T-cell (primary cell): Measurements from ENCODE around the gene TLR4. TPM values are rescaled to one million over a fixed set of nuclear protein-coding genes. Genes with fewer than 3 reads are reported as not detected.

ENCODE experiments used
- ATAC-seq, 4 experiments: fragments of 200-7000 bp in 3 of 4; fragments of 150-1000 bp in 1 of 4; cut with Tn5 transposase; replicated peaks in 1 of 4; 1 replicate in 3 of 4; 2 replicates in 1 of 4; pipeline ENCODE4 v1.10.0; 2021; ENCODE audit warnings: moderate library complexity in 3 of 4, mild to moderate bottlenecking in 2 of 4, moderate number of reproducible peaks in 1 of 4
- CTCF ChIA-PET, 2 donors: fragments of 300-600 bp; sonication (Branson Sonifier 250); formaldehyde crosslinking; loops; one replicate each; lab custom pipeline; 2022; ENCODE audit warnings: antibody characterized with exemption in 2 of 2; lab: Charles Lee
- POLR2A ChIA-PET, 2 donors: fragments of 300-600 bp; sonication (Branson Sonifier 250); formaldehyde crosslinking; loops; one replicate each; lab custom pipeline; 2022; ENCODE audit warnings: antibody characterized with exemption in 2 of 2; lab: Charles Lee
- DNase-seq, 35 experiments: peaks; one replicate each; pipeline versions ENCODE4 v3.0.0 to v3.0.0-alpha.2; 2013 to 2023
- H3K27ac ChIP-seq: one replicate; pipeline ENCODE4 v1.5.1; 2013; ENCODE audit warnings: low read length
- H3K27me3 ChIP-seq, 2 experiments: replicated peaks in 1 of 2; 1 replicate in 1 of 2; 2 replicates in 1 of 2; pipeline versions ENCODE4 v1.6.1 to v1.7.0; 2013; ENCODE audit warnings: low read length in 1 of 2, mixed read lengths in 1 of 2; ENCODE audit not compliant: control insufficient read depth in 2 of 2, insufficient read depth in 2 of 2; ENCODE audit errors: extremely low read depth in 1 of 2
- H3K36me3 ChIP-seq, 2 donors: 1 replicate in 1 of 2; 2 replicates in 1 of 2; pipeline versions ENCODE4 v1.6.1 to v1.7.0; 2013; ENCODE audit warnings: low read length in 1 of 2; ENCODE audit not compliant: control insufficient read depth in 2 of 2, insufficient read depth in 1 of 2; ENCODE audit errors: extremely low read depth in 1 of 2
- H3K4me1 ChIP-seq, 2 experiments: 1 replicate in 1 of 2; 2 replicates in 1 of 2; pipeline versions ENCODE4 v1.6.1 to v1.7.0; 2013; ENCODE audit warnings: low read length in 2 of 2, mixed read lengths in 1 of 2; ENCODE audit not compliant: insufficient read depth in 2 of 2, control insufficient read depth in 1 of 2; ENCODE audit errors: extremely low read depth in 1 of 2
- H3K4me3 ChIP-seq, 2 donors: 1 replicate in 1 of 2; 2 replicates in 1 of 2; pipeline versions ENCODE4 v1.5.1 to v1.7.0; 2013; ENCODE audit warnings: mild to moderate bottlenecking in 2 of 2, low read length in 1 of 2, moderate library complexity in 1 of 2; ENCODE audit not compliant: control insufficient read depth in 1 of 2; ENCODE audit errors: extremely low read depth in 1 of 2
- H3K9me3 ChIP-seq: 2 replicates; pipeline ENCODE4 v1.7.0; 2013
- H3K27ac Mint-ChIP-seq, 2 donors: one replicate each; pipeline ENCODE4 v1.8.0; 2020 to 2021; ENCODE audit warnings: mild to moderate bottlenecking in 2 of 2, mixed read lengths in 2 of 2
- H3K27me3 Mint-ChIP-seq, 2 donors: one replicate each; pipeline ENCODE4 v1.8.0; 2021 to 2022; ENCODE audit warnings: mixed read lengths in 2 of 2
- H3K36me3 Mint-ChIP-seq: one replicate; pipeline ENCODE4 v1.8.0; 2021; ENCODE audit warnings: mixed read lengths
- H3K4me1 Mint-ChIP-seq, 3 donors: one replicate each; pipeline ENCODE4 v1.8.0; 2020 to 2022; ENCODE audit warnings: mixed read lengths in 3 of 3, mild to moderate bottlenecking in 1 of 3
- H3K4me3 Mint-ChIP-seq, 3 donors: one replicate each; pipeline ENCODE4 v1.8.0; 2020 to 2022; ENCODE audit warnings: mild to moderate bottlenecking in 3 of 3, mixed read lengths in 3 of 3, moderate library complexity in 3 of 3
- H3K9me3 Mint-ChIP-seq, 3 donors: one replicate each; pipeline ENCODE4 v1.8.0; 2020 to 2022; ENCODE audit warnings: mixed read lengths in 3 of 3
- WGBS: methylation state at CpG from one replicate; pipeline ENCODE4 v1.1.5; 2013; ENCODE audit warnings: missing lambda C conversion rate; ENCODE audit not compliant: insufficient coverage; 5-methylcytosine and 5-hydroxymethylcytosine counted together
- total RNA-seq, 35 experiments: library from RNA in 6 of 35; stranded (reverse) in 6 of 35; fragments of 120-200 nt in 1 of 35; gene quantifications; one replicate each; pipeline versions ENCODE4 v1.2.1 to v1.2.4 and lab custom pipeline; 2013 to 2026

Gene TLR4
- total RNA-seq, 5 donors from 2014 or later (not counting 1 experiment from before 2014, with no cell fraction given): 0.08 to 0.18 (median 0.16) TPM

- Mint-ChIP-seq H3K27ac (no peak overlapping the region), H3K36me3 (no peaks in the 10 kb centered on the region), H3K4me3 (no peak overlapping the region), H3K4me1 (peaks cover 0 to 9% (median 0%) of the 10 kb centered on the region in 3 donors), H3K27me3 (peaks cover 0 to 4% of the 10 kb centered on the region in 2 donors), H3K9me3 (peaks cover 0 to 4% (median 0%) of the 10 kb centered on the region in 3 donors)
- 25% methylated on average over 1 of the region's 2 CpGs for WGBS
- DNase-seq (no peak), ATAC-seq (no peak)
- POLR2A ChIA-PET: no interaction called here
- Histone ChIP-seq H3K4me1 (no peaks in the 10 kb centered on the region), H3K36me3 (no peaks in the 10 kb centered on the region), H3K27me3 (peaks cover 0 to 3% of the 10 kb centered on the region in 2 experiments), H3K9me3 (no peaks in the 10 kb centered on the region), H3K27ac (no peak overlapping the region), H3K4me3 (no peak overlapping the region)
- CTCF ChIA-PET: no interaction called here
Measured at GRCh38 chr9:117718701-117719100, 14.5 kb downstream of the TLR4 start.

- no peak overlapping the region for H3K27ac Mint-ChIP-seq
- H3K27me3 Mint-ChIP-seq: peaks cover 0 to 4% of the 10 kb centered on the region in 2 donors
- Histone ChIP-seq H3K4me1 (no peaks in the 10 kb centered on the region), H3K27ac (no peak overlapping the region), H3K27me3 (peaks cover 0 to 3% of the 10 kb centered on the region in 2 experiments), H3K9me3 (no peaks in the 10 kb centered on the region), H3K4me3 (no peak overlapping the region), H3K36me3 (no peaks in the 10 kb centered on the region)
- no peak overlapping the region for H3K4me3 Mint-ChIP-seq
- peaks cover 0 to 9% (median 0%) of the 10 kb centered on the region in 3 donors for H3K4me1 Mint-ChIP-seq
- no peak for ATAC-seq
- WGBS: 89% methylated on average over 5 of the region's 7 CpGs
- peaks cover 0 to 4% (median 0%) of the 10 kb centered on the region in 3 donors for H3K9me3 Mint-ChIP-seq
- no peaks in the 10 kb centered on the region for H3K36me3 Mint-ChIP-seq
- ChIA-PET POLR2A (no interaction called here), CTCF (no interaction called here)
- DNase-seq: no peak
Measured at GRCh38 chr9:117719161-117719920, 15.1 kb downstream of the TLR4 start.

- Histone ChIP-seq H3K4me1 (no peaks in the 10 kb centered on the region), H3K4me3 (no peak overlapping the region), H3K27me3 (peaks cover 0 to 3% of the 10 kb centered on the region in 2 experiments), H3K9me3 (no peaks in the 10 kb centered on the region), H3K27ac (no peak overlapping the region), H3K36me3 (no peaks in the 10 kb centered on the region)
- peaks cover 0 to 9% (median 0%) of the 10 kb centered on the region in 3 donors for H3K4me1 Mint-ChIP-seq
- ATAC-seq (no peak), DNase-seq (no peak)
- no peak overlapping the region for H3K4me3 Mint-ChIP-seq
- H3K9me3 Mint-ChIP-seq: peaks cover 0 to 4% (median 0%) of the 10 kb centered on the region in 3 donors
- peaks cover 0 to 4% of the 10 kb centered on the region in 2 donors for H3K27me3 Mint-ChIP-seq
- no peak overlapping the region for H3K27ac Mint-ChIP-seq
- no peaks in the 10 kb centered on the region for H3K36me3 Mint-ChIP-seq
- POLR2A ChIA-PET: no interaction called here
- CTCF ChIA-PET: no interaction called here
- WGBS: no CpG with 5 or more reads among the region's 2 CpGs
Measured at GRCh38 chr9:117720066-117720465, 15.9 kb downstream of the TLR4 start.

GRCh38 chr9:117720555-117720954 lies 16.4 kb downstream of the TLR4 start:
- H3K4me1 Mint-ChIP-seq: peaks cover 0 to 9% (median 0%) of the 10 kb centered on the region in 3 donors
- H3K36me3 Mint-ChIP-seq: no peaks in the 10 kb centered on the region
- peaks cover 0 to 4% of the 10 kb centered on the region in 2 donors for H3K27me3 Mint-ChIP-seq
- Histone ChIP-seq H3K27ac (no peak overlapping the region), H3K36me3 (no peaks in the 10 kb centered on the region), H3K9me3 (no peaks in the 10 kb centered on the region), H3K4me1 (no peaks in the 10 kb centered on the region), H3K27me3 (peaks cover 0 to 3% of the 10 kb centered on the region in 2 experiments), H3K4me3 (no peak overlapping the region)
- DNase-seq (no peak), ATAC-seq (no peak)
- H3K27ac Mint-ChIP-seq: no peak overlapping the region
- no peak overlapping the region for H3K4me3 Mint-ChIP-seq
- POLR2A ChIA-PET: no interaction called here
- H3K9me3 Mint-ChIP-seq: peaks cover 0 to 4% (median 0%) of the 10 kb centered on the region in 3 donors
- 100% methylated on average over 2 of the region's 5 CpGs for WGBS
- CTCF ChIA-PET: no interaction called here

GRCh38 chr9:117720987-117721386 lies 16.8 kb downstream of the TLR4 start:
- no peaks in the 10 kb centered on the region for H3K4me1 ChIP-seq
- Mint-ChIP-seq H3K36me3 (no peaks in the 10 kb centered on the region), H3K27me3 (peaks cover 0 to 4% of the 10 kb centered on the region in 2 donors), H3K4me3 (no peak overlapping the region), H3K27ac (no peak overlapping the region), H3K9me3 (peaks cover 0 to 6% (median 0%) of the 10 kb centered on the region in 3 donors), H3K4me1 (peaks cover 0 to 9% (median 0%) of the 10 kb centered on the region in 3 donors)
- DNase-seq: no peak
- no peaks in the 10 kb centered on the region for H3K36me3 ChIP-seq
- H3K4me3 ChIP-seq: no peak overlapping the region
- POLR2A ChIA-PET: no interaction called here
- no CpG with 5 or more reads among the region's 2 CpGs for WGBS
- no peak overlapping the region for H3K27ac ChIP-seq
- CTCF ChIA-PET: no interaction called here
- H3K9me3 ChIP-seq: no peaks in the 10 kb centered on the region
- H3K27me3 ChIP-seq: peaks cover 0 to 3% of the 10 kb centered on the region in 2 experiments
- ATAC-seq: no peak

- Mint-ChIP-seq H3K36me3 (no peaks in the 10 kb centered on the region), H3K27ac (no peak overlapping the region), H3K4me3 (no peak overlapping the region), H3K4me1 (peaks cover 0 to 9% (median 0%) of the 10 kb centered on the region in 3 donors), H3K9me3 (peaks cover 0 to 3% (median 0%) of the 10 kb centered on the region in 3 donors), H3K27me3 (peaks cover 0 to 6% of the 10 kb centered on the region in 2 donors)
- Histone ChIP-seq H3K4me1 (no peaks in the 10 kb centered on the region), H3K9me3 (no peaks in the 10 kb centered on the region), H3K4me3 (no peak overlapping the region), H3K27ac (no peak overlapping the region), H3K36me3 (no peaks in the 10 kb centered on the region), H3K27me3 (peaks cover 0 to 3% of the 10 kb centered on the region in 2 experiments)
- ChIA-PET POLR2A (interaction anchor here in 1 of 2 donors (0.6 kb wide), 1 partner anchor 57 kb away, joined by 3 read pairs; no protein-coding TSS in a partner anchor), CTCF (no interaction called here)
- no peak for DNase-seq
- 100% methylated on average over 2 of the region's 6 CpGs for WGBS
- ATAC-seq: no peak
Measured at GRCh38 chr9:117722108-117722761, 18.0 kb downstream of the TLR4 start.
